ENCODE results near the gene CD80. TPM values are rescaled to one million over a fixed set of nuclear protein-coding genes. Genes with fewer than 3 reads are reported as not detected.

CD80 gene
- total RNA-seq, 1 experiment from 2014 or later, result 0.12 TPM

Other genes starting within 250 kb of the CD80 start
- 35.7 and 38.7 TPM in 2 replicates for gene TMEM39A, start 96.0 kb downstream of the CD80 start, total RNA-seq (2014; rRNA removed; shearing (Covaris generic))
- gene POGLUT1, start 90.7 kb downstream of the CD80 start, total RNA-seq (2014; rRNA removed; shearing (Covaris generic)), result 16.4 and 18.6 TPM in 2 replicates
- 67.9 and 74.0 TPM in 2 replicates for gene TIMMDC1, start 61.1 kb downstream of the CD80 start, total RNA-seq (2014; rRNA removed; shearing (Covaris generic))
- 0.06 and 0.15 TPM in 2 replicates for gene ADPRH, start 19.9 kb upstream of the CD80 start, total RNA-seq (2014; rRNA removed; shearing (Covaris generic))
- gene PLA1A, start 38.3 kb upstream of the CD80 start, total RNA-seq (2014; rRNA removed; shearing (Covaris generic)), result 1.2 and 1.4 TPM in 2 replicates
- gene POPDC2, start 101.0 kb upstream of the CD80 start, total RNA-seq (2014; rRNA removed; shearing (Covaris generic)), result 0.10 TPM in 1 of 2 replicates, not detected in the other
- 48.9 and 62.9 TPM in 2 replicates for gene COX17, start 117.8 kb upstream of the CD80 start, total RNA-seq (2014; rRNA removed; shearing (Covaris generic))
- gene CFAP91, start 143.4 kb upstream of the CD80 start, total RNA-seq (2014; rRNA removed; shearing (Covaris generic)), result 0.08 and 0.10 TPM in 2 replicates
- not detected in 2 replicates for gene NR1I2, start 222.5 kb upstream of the CD80 start, total RNA-seq (2014; rRNA removed; shearing (Covaris generic))